ENCODE data around the gene AKR7A3.
"Not testable (repeated sequence)": the region's sequence is repeated elsewhere in the genome, so short reads cannot be mapped to it uniquely, and the experiment has no call there.

The AKR7A3 gene

DNA sequence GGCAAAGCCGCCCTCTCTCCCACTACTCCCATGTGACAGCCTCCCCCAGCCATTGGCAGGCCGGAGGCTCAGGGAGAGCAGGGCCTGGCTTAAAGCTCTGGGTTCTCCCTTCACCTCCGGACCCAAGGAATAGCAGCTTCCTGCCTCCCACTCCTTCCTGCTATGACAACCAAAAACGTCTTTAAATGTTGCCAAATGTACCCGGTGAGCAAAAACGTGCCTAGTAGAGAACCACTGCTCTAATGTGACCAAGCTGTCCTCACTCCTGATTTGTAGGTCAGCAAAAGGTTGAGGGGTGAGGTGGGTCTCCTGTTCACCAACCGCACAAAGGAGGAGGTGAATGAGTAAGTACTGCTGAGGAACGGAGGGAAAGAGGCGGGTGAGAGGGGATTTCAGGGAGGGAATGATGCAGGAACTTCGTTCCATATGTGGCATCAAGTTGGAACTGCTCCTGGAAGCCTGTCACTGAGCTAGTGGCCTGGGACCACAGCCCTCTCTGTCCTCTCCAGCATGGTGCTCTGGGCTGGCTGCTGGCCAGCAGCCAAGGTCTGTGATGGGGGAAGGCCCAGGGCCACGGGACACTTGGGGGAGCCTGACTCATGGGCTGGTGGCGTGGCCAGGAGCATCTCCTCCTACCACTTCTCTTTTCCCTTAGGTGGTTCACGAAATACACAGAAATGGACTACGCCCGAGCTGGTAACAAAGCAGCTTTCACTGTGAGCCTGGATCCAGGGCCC lies 31.2 kb downstream of the AKR7A3 start:
- TF ChIP-seq, protein P1, sequence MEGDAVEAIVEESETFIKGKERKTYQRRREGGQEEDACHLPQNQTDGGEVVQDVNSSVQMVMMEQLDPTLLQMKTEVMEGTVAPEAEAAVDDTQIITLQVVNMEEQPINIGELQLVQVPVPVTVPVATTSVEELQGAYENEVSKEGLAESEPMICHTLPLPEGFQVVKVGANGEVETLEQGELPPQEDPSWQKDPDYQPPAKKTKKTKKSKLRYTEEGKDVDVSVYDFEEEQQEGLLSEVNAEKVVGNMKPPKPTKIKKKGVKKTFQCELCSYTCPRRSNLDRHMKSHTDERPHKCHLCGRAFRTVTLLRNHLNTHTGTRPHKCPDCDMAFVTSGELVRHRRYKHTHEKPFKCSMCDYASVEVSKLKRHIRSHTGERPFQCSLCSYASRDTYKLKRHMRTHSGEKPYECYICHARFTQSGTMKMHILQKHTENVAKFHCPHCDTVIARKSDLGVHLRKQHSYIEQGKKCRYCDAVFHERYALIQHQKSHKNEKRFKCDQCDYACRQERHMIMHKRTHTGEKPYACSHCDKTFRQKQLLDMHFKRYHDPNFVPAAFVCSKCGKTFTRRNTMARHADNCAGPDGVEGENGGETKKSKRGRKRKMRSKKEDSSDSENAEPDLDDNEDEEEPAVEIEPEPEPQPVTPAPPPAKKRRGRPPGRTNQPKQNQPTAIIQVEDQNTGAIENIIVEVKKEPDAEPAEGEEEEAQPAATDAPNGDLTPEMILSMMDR (IDR thresholded peaks at IDR 0.05; ENCODE audit: insufficient read depth, low read length, missing control alignments) = no peak
- ChIA-PET POLR2A (no interaction called here), CTCF (interaction anchor here (4.9 kb wide), 1 partner anchor 17 kb away, joined by 30 read pairs; no protein-coding TSS in a partner anchor)
- no peak overlapping the region for H3K4me3 ChIP-seq (ENCODE audit: low read depth, low read length)
- DNase-seq (ENCODE audit: low read depth, low spot score) = no peak

DNA sequence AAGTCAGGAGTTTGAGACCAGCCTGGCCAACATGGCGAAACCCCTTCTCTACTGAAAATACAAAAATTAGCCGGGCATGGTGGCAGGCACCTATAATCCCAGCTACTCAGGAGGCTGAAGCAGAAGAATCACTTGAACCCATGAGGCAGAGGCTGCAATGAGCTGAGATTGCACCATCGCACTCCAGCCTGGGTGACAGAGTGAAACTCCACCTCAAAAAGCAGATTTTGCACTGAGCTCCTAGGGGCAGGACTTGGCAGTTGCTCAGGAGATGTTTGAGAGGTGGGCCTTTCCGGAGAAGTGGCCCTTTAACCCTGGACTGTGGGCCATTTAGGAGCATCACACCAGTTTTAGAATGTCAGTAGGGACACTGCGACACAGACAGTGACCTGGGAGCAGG lies 32.3 kb downstream of the AKR7A3 start:
- DNase-seq (ENCODE audit: low read depth, low spot score); POLR2A ChIA-PET; H3K4me3 ChIP-seq (ENCODE audit: low read depth, low read length): not testable (repeated sequence)
- CTCF ChIA-PET = interaction anchor here (4.9 kb wide), 1 partner anchor 15 kb away, joined by 30 read pairs; no protein-coding TSS in a partner anchor

- no peak overlapping the region for H3K4me3 ChIP-seq (ENCODE audit: low read depth, low read length)
- ChIA-PET POLR2A (no interaction called here), CTCF (interaction anchor here (1.6 to 4.9 kb wide), 2 partner anchors 14 to 407 kb away, joined by 6 to 30 read pairs; no protein-coding TSS in a partner anchor)
- DNase-seq (ENCODE audit: low read depth, low spot score) = no peak
- TF ChIP-seq, protein P1 (IDR thresholded peaks at IDR 0.05; ENCODE audit: insufficient read depth, low read length, missing control alignments) = no peak
These were observed 33.3 kb downstream of the AKR7A3 start for GRCh38 chr1:19255288-19255687.

DNA sequence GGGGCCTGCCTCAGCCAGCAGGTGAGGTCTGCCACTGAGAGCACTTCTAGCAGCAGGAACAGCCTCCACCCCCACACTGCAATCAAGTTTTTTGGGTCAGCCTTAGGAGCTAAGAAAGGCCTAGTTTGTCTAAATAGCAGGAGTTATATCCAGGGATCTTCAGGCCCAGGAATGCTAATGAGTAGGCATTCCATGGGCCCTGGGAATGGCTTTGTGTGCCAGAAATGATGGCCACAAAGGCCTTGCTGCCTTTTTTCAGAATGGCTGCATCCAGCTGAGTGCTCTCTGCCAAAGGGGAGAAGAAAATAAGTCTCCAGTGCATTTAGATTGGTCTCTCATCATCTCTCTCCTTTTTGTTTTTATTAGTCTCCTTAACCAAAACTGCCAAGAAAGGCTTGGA lies 34.2 kb downstream of the AKR7A3 start:
- TF ChIP-seq, protein P1 (IDR thresholded peaks at IDR 0.05; ENCODE audit: insufficient read depth, low read length, missing control alignments) = no peak
- no peak for DNase-seq (ENCODE audit: low read depth, low spot score)
- CTCF ChIA-PET = interaction anchor here (0.6 to 4.9 kb wide), 5 partner anchors 11 to 408 kb away, joined by 3 to 30 read pairs (median 4); no protein-coding TSS in a partner anchor
- POLR2A ChIA-PET = no interaction called here
- H3K4me3 ChIP-seq (ENCODE audit: low read depth, low read length) = no peak overlapping the region

DNA sequence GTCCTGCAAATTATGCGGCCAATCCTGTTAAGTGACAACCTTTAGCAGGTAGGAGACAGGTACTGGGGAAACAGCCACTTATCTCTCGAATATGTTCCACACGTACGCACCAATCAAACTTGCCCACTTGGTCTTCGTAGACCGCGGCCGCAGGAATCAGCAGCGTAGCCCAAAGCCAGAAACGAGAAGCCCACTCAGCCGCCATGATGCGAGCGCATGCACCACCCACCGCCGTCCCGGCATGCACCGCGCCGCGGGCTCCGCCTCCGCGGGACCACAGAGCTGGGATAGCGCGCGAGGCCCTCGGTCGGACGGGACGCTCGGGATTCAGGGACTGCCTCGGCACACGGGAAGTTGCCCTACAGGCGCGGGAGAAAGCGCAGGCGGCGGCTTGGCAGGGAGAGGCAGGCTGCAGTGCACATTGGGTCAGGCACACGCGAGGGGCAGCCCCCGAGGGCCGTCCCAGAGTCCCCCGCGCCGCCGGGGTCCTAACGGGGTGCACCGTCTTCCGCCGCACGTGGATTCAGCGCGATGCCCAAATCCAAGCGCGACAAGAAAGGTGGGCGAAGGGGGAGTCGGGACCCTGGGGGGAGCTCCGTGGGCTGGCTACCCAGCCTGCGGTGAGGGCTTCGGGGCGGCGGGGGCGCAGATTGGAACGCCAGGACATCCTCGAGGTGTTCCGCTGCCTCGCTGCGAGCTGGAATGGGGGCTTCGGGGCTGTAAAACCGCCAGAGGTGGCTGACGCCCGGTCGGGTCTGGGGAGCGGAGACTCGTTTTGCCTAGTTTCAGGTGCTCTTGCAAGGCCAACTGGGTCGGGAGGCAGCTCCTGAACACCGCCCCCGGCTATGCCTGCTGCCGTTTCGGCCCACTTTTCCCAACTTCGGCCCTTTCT lies 37.0 kb downstream of the AKR7A3 start, which contains the start of the genes EMC1 and MRTO4:
TSS of gene EMC1 (minus strand) at position 220 of the 892 bp plus-strand sequence. CDS start at position 205, 15 bp downstream.
TSS of gene MRTO4 (plus strand) at position 501 of the 892 bp plus-strand sequence. CDS start at position 532, 31 bp downstream.
- no peak for DNase-seq (ENCODE audit: low read depth, low spot score)
- ChIA-PET POLR2A (interaction anchor here (0.7 to 2.0 kb wide), 6 partner anchors 9 to 58 kb away, joined by 3 to 16 read pairs (median 4); no protein-coding TSS in a partner anchor), CTCF (interaction anchor here (1.0 to 5.8 kb wide), 11 partner anchors 9 to 410 kb away, joined by 3 to 48 read pairs (median 4); partner anchors contain the start of gene SLC66A1)
- TF ChIP-seq, protein P1 (IDR thresholded peaks at IDR 0.05; ENCODE audit: insufficient read depth, low read length, missing control alignments) = no peak
- peak within 1 kb of the TSS; percentile 69 for H3K4me3 ChIP-seq (ENCODE audit: low read depth, low read length)

DNA sequence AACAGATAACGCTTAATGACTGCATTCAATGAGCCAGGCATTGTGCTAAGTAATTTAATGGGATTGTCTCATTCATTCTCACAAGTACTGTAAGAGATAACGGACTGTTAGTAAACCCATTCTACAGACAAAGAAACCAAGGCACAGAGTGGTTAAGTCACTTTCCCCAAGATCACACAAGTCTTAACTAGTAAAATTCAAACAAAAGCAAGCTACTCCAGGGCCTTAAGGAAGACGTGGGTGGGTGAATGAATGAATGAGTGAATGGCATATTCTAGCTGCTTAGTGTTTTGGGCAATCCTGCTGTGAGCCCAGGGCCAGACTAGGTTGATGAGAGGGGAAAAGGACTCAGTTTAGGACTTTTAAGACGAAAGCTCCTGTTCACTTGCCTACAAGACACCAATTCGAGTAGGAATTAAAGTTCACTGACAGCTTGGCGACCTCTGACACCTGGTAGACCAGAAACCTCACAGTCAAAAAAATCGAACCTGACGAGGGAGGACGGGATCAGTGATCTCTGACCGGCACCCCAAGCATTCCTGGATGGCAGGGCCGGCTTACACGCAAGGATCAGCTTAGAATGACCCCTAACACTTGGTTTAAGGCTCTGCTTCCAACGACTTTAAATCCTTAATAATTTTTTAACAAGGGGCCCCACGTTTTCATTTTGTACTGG lies 37.8 kb downstream of the AKR7A3 start:
- no peak for DNase-seq (ENCODE audit: low read depth, low spot score)
- TF ChIP-seq, protein P1 (IDR thresholded peaks at IDR 0.05; ENCODE audit: insufficient read depth, low read length, missing control alignments) = no peak
- H3K4me3 ChIP-seq (ENCODE audit: low read depth, low read length) = peak overlapping the region; percentile 69
- POLR2A ChIA-PET = interaction anchor here (0.7 to 2.0 kb wide), 6 partner anchors 8 to 58 kb away, joined by 3 to 16 read pairs (median 4); no protein-coding TSS in a partner anchor
- CTCF ChIA-PET = interaction anchor here (1.0 to 5.8 kb wide), 9 partner anchors 10 to 403 kb away, joined by 3 to 48 read pairs (median 4); partner anchors contain the start of gene SLC66A1
